Measurements from ENCODE around the gene SLC6A19.
"Not testable (repeated sequence)": the region's sequence is repeated elsewhere in the genome, so short reads cannot be mapped to it uniquely, and the experiment has no call there.

Gene SLC6A19

GRCh38 chr5:1201327-1202025 is at the start of gene SLC6A19:
SLC6A19 (plus strand) TSS chr5:1201595; CDS start chr5:1201651, 56 bp downstream.
- DNase-seq (ENCODE audit: low spot score), result no peak

GRCh38 chr5:1152156-1152555 is 49.2 kb upstream of the SLC6A19 start:
- no peak for DNase-seq (ENCODE audit: low spot score)

GRCh38 chr5:1152771-1153282 is 48.6 kb upstream of the SLC6A19 start:
- no peak for DNase-seq (ENCODE audit: low spot score)

- no peak for DNase-seq (ENCODE audit: low spot score)
Measured at GRCh38 chr5:1153428-1153827, 48.0 kb upstream of the SLC6A19 start.

- no peak for DNase-seq (ENCODE audit: low spot score)
Measured at GRCh38 chr5:1155191-1156032, 46.0 kb upstream of the SLC6A19 start.

GRCh38 chr5:1156033-1156753 is 45.2 kb upstream of the SLC6A19 start:
- no peak for DNase-seq (ENCODE audit: low spot score)

- DNase-seq (ENCODE audit: low spot score), result no peak
Measured at GRCh38 chr5:1156754-1157460, 44.5 kb upstream of the SLC6A19 start.

- not testable (repeated sequence) for DNase-seq (ENCODE audit: low spot score)
Measured at GRCh38 chr5:1157461-1157986, 43.9 kb upstream of the SLC6A19 start.

GRCh38 chr5:1158647-1159340 is 42.6 kb upstream of the SLC6A19 start:
- no peak for DNase-seq (ENCODE audit: low spot score)

- DNase-seq (ENCODE audit: low spot score), result no peak
Measured at GRCh38 chr5:1159341-1159675, 42.1 kb upstream of the SLC6A19 start.

- no peak for DNase-seq (ENCODE audit: low spot score)
Measured at GRCh38 chr5:1159774-1160406, 41.5 kb upstream of the SLC6A19 start.

- no peak for DNase-seq (ENCODE audit: low spot score)
Measured at GRCh38 chr5:1161108-1161832, 40.1 kb upstream of the SLC6A19 start.

- DNase-seq (ENCODE audit: low spot score), result no peak
Measured at GRCh38 chr5:1161833-1162229, 39.6 kb upstream of the SLC6A19 start.

GRCh38 chr5:1162276-1162675 is 39.1 kb upstream of the SLC6A19 start:
- DNase-seq (ENCODE audit: low spot score), result no peak

GRCh38 chr5:1162751-1163150 is 38.6 kb upstream of the SLC6A19 start:
- no peak for DNase-seq (ENCODE audit: low spot score)

GRCh38 chr5:1163366-1163765 is 38.0 kb upstream of the SLC6A19 start:
- DNase-seq (ENCODE audit: low spot score), result no peak

GRCh38 chr5:1163879-1164278 is 37.5 kb upstream of the SLC6A19 start:
- DNase-seq (ENCODE audit: low spot score), result no peak

- DNase-seq (ENCODE audit: low spot score), result no peak
Measured at GRCh38 chr5:1164696-1165630, 36.4 kb upstream of the SLC6A19 start.

GRCh38 chr5:1165864-1166263 is 35.5 kb upstream of the SLC6A19 start:
- no peak for DNase-seq (ENCODE audit: low spot score)
